H9 (cell line): ENCODE results near the gene CLEC12A. TPM values are rescaled to one million over a fixed set of nuclear protein-coding genes. Genes with fewer than 3 reads are reported as not detected.

Experiments used
- DNase-seq: peaks from one replicate; pipeline ENCODE4 v3.0.0-alpha.2; 2017
- H2AFZ ChIP-seq: one replicate; pipeline ENCODE4 v1.6.1; 2013; ENCODE audit warnings: mild to moderate bottlenecking, low read length, control low read depth, moderate library complexity
- H2AK5ac ChIP-seq: 2 replicates; pipeline ENCODE4 v1.6.1; 2013; ENCODE audit warnings: low read length, control low read depth, mixed read lengths; ENCODE audit not compliant: insufficient read length
- H2BK120ac ChIP-seq: one replicate; pipeline ENCODE4 v1.6.1; 2013; ENCODE audit warnings: low read depth, mild to moderate bottlenecking, low read length, control low read depth, inconsistent platforms; ENCODE audit not compliant: poor library complexity, severe bottlenecking
- H2BK12ac ChIP-seq: 2 replicates; pipeline ENCODE4 v1.6.1; 2013; ENCODE audit warnings: low read length, control low read depth, mixed read lengths, low read depth; ENCODE audit not compliant: insufficient read length
- H2BK15ac ChIP-seq: 2 replicates; pipeline ENCODE4 v1.6.1; 2013; ENCODE audit warnings: low read depth, low read length, control low read depth
- H2BK20ac ChIP-seq: one replicate; pipeline ENCODE4 v1.6.1; 2013; ENCODE audit warnings: low read depth, mild to moderate bottlenecking, low read length, control low read depth, inconsistent platforms; ENCODE audit not compliant: poor library complexity, severe bottlenecking
- H2BK5ac ChIP-seq: 2 replicates; pipeline ENCODE4 v1.6.1; 2013; ENCODE audit warnings: low read length, control low read depth, mixed read lengths; ENCODE audit not compliant: insufficient read length
- H3K14ac ChIP-seq: 2 replicates; pipeline ENCODE4 v1.6.1; 2013; ENCODE audit warnings: low read length, control low read depth; ENCODE audit not compliant: insufficient read depth
- H3K18ac ChIP-seq: 2 replicates; pipeline ENCODE4 v1.6.1; 2013; ENCODE audit warnings: low read depth, mild to moderate bottlenecking, mixed read lengths, low read length, control low read depth; ENCODE audit not compliant: insufficient read length
- H3K23ac ChIP-seq: 2 replicates; pipeline ENCODE4 v1.6.1; 2013; ENCODE audit warnings: low read length, control low read depth, mixed read lengths, low read depth; ENCODE audit not compliant: insufficient read length
- H3K23me2 ChIP-seq: 2 replicates; pipeline ENCODE4 v1.6.1; 2013; ENCODE audit warnings: low read depth, mild to moderate bottlenecking, mixed read lengths, low read length, control low read depth; ENCODE audit not compliant: insufficient read length, poor library complexity, severe bottlenecking
- H3K27ac ChIP-seq: 2 replicates; pipeline ENCODE4 v1.5.1; 2013; ENCODE audit warnings: low read length, control low read depth, mixed read lengths, low read depth; ENCODE audit not compliant: insufficient read length
- H3K27me3 ChIP-seq: 2 replicates; pipeline ENCODE4 v1.6.1; 2013; ENCODE audit warnings: low read length, control low read depth, inconsistent platforms; ENCODE audit not compliant: insufficient read depth
- H3K4ac ChIP-seq: 2 replicates; pipeline ENCODE4 v1.6.1; 2013; ENCODE audit warnings: low read depth, mild to moderate bottlenecking, control low read depth, inconsistent platforms, low read length, moderate library complexity
- H3K4me1 ChIP-seq: 2 replicates; pipeline ENCODE4 v1.6.1; 2013; ENCODE audit warnings: low read length, control low read depth, inconsistent platforms; ENCODE audit not compliant: insufficient read depth
- H3K4me2 ChIP-seq: 2 replicates; pipeline ENCODE4 v1.6.1; 2013; ENCODE audit warnings: low read length, control low read depth, mixed read lengths; ENCODE audit not compliant: insufficient read length, insufficient read depth
- H3K56ac ChIP-seq: 2 replicates; pipeline ENCODE4 v1.6.1; 2013; ENCODE audit warnings: low read depth, mild to moderate bottlenecking, mixed read lengths, low read length, control low read depth; ENCODE audit not compliant: insufficient read length
- H3K79me1 ChIP-seq: 2 replicates; pipeline ENCODE4 v1.6.1; 2013; ENCODE audit warnings: low read depth, mild to moderate bottlenecking, moderate library complexity, low read length, control low read depth, inconsistent platforms; ENCODE audit not compliant: insufficient read depth, poor library complexity, severe bottlenecking
- H3K79me2 ChIP-seq: 2 replicates; pipeline ENCODE4 v1.6.1; 2013; ENCODE audit warnings: low read length, control low read depth, inconsistent platforms; ENCODE audit not compliant: insufficient read depth
- H3K9ac ChIP-seq: 2 replicates; pipeline ENCODE4 v1.6.1; 2013; ENCODE audit warnings: low read length, control low read depth, mixed read lengths; ENCODE audit not compliant: insufficient read length; ENCODE audit errors: extremely low read depth
- H3K9me3 ChIP-seq: one replicate; pipeline ENCODE4 v1.6.1; 2013; ENCODE audit warnings: low read depth, low read length, inconsistent platforms; ENCODE audit not compliant: control insufficient read depth
- H3T11ph ChIP-seq: one replicate; pipeline ENCODE4 v1.6.1; 2013; ENCODE audit warnings: mild to moderate bottlenecking, low read length, control low read depth, inconsistent platforms
- H4K20me1 ChIP-seq: one replicate; pipeline ENCODE4 v1.6.1; 2013; ENCODE audit not compliant: control insufficient read depth, insufficient read length, insufficient read depth
- H4K5ac ChIP-seq: 2 replicates; pipeline ENCODE4 v1.6.1; 2013; ENCODE audit warnings: low read depth, mild to moderate bottlenecking, mixed read lengths, low read length, control low read depth; ENCODE audit not compliant: insufficient read length
- H4K8ac ChIP-seq: replicated peaks from 2 replicates; pipeline ENCODE4 v1.6.1; 2013; ENCODE audit warnings: low read length, control low read depth, mixed read lengths, low read depth; ENCODE audit not compliant: insufficient read length
- H4K91ac ChIP-seq: 2 replicates; pipeline ENCODE4 v1.6.1; 2013; ENCODE audit warnings: low read depth, mild to moderate bottlenecking, moderate library complexity, mixed read lengths, low read length, control low read depth; ENCODE audit not compliant: insufficient read length
- H3K27ac Mint-ChIP-seq, 3 experiments: 2 replicates in 2 of 3; 3 replicates in 1 of 3; pipeline ENCODE4 v1.8.0; 2020 to 2021; ENCODE audit warnings: mixed read lengths in 3 of 3, mild to moderate bottlenecking in 1 of 3, moderate library complexity in 1 of 3
- H3K27me3 Mint-ChIP-seq: 2 replicates; pipeline ENCODE4 v1.8.0; 2021; ENCODE audit warnings: low read depth, mild to moderate bottlenecking, moderate library complexity, mixed read lengths
- H3K36me3 Mint-ChIP-seq, 3 experiments: 2 replicates in 2 of 3; 3 replicates in 1 of 3; pipeline ENCODE4 v1.8.0; 2020 to 2021; ENCODE audit warnings: low read depth in 3 of 3, mixed read lengths in 3 of 3; ENCODE audit not compliant: insufficient read depth in 1 of 3
- H3K4me1 Mint-ChIP-seq, 2 experiments: 2 replicates each; pipeline ENCODE4 v1.8.0; 2020; ENCODE audit warnings: mixed read lengths in 2 of 2
- H3K4me3 Mint-ChIP-seq, 2 experiments: 2 replicates in 1 of 2; 3 replicates in 1 of 2; pipeline ENCODE4 v1.8.0; 2020 to 2021; ENCODE audit warnings: mild to moderate bottlenecking in 2 of 2, mixed read lengths in 2 of 2, moderate library complexity in 1 of 2
- H3K9me3 Mint-ChIP-seq, 2 experiments: 2 replicates in 1 of 2; 3 replicates in 1 of 2; pipeline ENCODE4 v1.8.0; 2020; ENCODE audit warnings: mild to moderate bottlenecking in 2 of 2, mixed read lengths in 2 of 2, moderate library complexity in 1 of 2
- CTCF ChIP-seq: fragments of 200-600 bp; sonication (generic); conservative IDR thresholded peaks from 3 replicates; pipeline ENCODE4 v1.8.0; 2021; ENCODE audit warnings: antibody characterized with exemption, mild to moderate bottlenecking
- WGBS: extraction: QIAGEN DNeasy Blood & Tissue Kit; methylation state at CpG from one replicate; pipeline ENCODE4 v1.1.7; 2013; ENCODE audit warnings: missing lambda C conversion rate, low lambda C conversion rate, mixed read lengths; ENCODE audit not compliant: insufficient read length; ENCODE audit errors: extremely low coverage; 5-methylcytosine and 5-hydroxymethylcytosine counted together
- long read RNA-seq: library from polyadenylated mRNA; unstranded; transcript quantifications from one replicate; pipeline ENCODE4 v2.0.0, GENCODE V29; 2020
- total RNA-seq: library from RNA; stranded (reverse); gene quantifications from 2 replicates; pipeline ENCODE4 v1.2.1, GENCODE V29; 2021

Gene CLEC12A
- total RNA-seq, result not detected in 2 replicates
- long read RNA-seq, result 0 reads

- H3K23me2 ChIP-seq, result no peaks in the 10 kb centered on the region
- H3K27ac Mint-ChIP-seq, result no peak within 1 kb of the TSS
- no peak within 1 kb of the TSS for H4K5ac ChIP-seq
- H3K4me3 Mint-ChIP-seq, result no peak within 1 kb of the TSS
- peaks cover 21 to 27% of the 10 kb centered on the region in 2 experiments for H3K9me3 Mint-ChIP-seq
- no peak within 1 kb of the TSS for H2AK5ac ChIP-seq
- H3K4me2 ChIP-seq, result no peak within 1 kb of the TSS
- H4K8ac ChIP-seq, result no peak within 1 kb of the TSS
- H3K27me3 Mint-ChIP-seq, result no peaks in the 10 kb centered on the region
- H3K79me1 ChIP-seq, result no peaks in the 10 kb centered on the region
- no peak within 1 kb of the TSS for H3K18ac ChIP-seq
- H3T11ph ChIP-seq, result no peak within 1 kb of the TSS
- no peak within 1 kb of the TSS for H2BK20ac ChIP-seq
- H3K56ac ChIP-seq, result no peak within 1 kb of the TSS
- no peak within 1 kb of the TSS for H2AFZ ChIP-seq
- H2BK15ac ChIP-seq, result no peak within 1 kb of the TSS
- no peaks in the 10 kb centered on the region for H3K4me1 ChIP-seq
- H3K9me3 ChIP-seq, result no peaks in the 10 kb centered on the region
- no peak within 1 kb of the TSS for H3K27ac ChIP-seq
- WGBS, result no CpG with 5 or more reads among the region's 1 CpG
- H3K9ac ChIP-seq, result no peak within 1 kb of the TSS
- H2BK120ac ChIP-seq, result no peak within 1 kb of the TSS
- no peaks in the 10 kb centered on the region for H3K79me2 ChIP-seq
- H2BK5ac ChIP-seq, result no peak within 1 kb of the TSS
- H4K91ac ChIP-seq, result no peak within 1 kb of the TSS
- no peaks in the 10 kb centered on the region for H4K20me1 ChIP-seq
- H3K27me3 ChIP-seq, result no peaks in the 10 kb centered on the region
- H2BK12ac ChIP-seq, result no peak within 1 kb of the TSS
- no peak within 1 kb of the TSS for H3K23ac ChIP-seq
- no peak within 1 kb of the TSS for H3K4ac ChIP-seq
- H3K4me1 Mint-ChIP-seq, result peaks cover 8 to 9% of the 10 kb centered on the region in 2 experiments
- no peak for TF ChIP-seq CTCF
- H3K36me3 Mint-ChIP-seq, result peaks cover 16 to 27% (median 22%) of the 10 kb centered on the region in 3 experiments
- no peak for DNase-seq
- no peak within 1 kb of the TSS for H3K14ac ChIP-seq
Measured at GRCh38 chr12:9971181-9971580, at the start of gene CLEC12A. Gene CLEC12A, plus strand, starts transcription at chr12:9971409. Its CDS starts 188 bp downstream, at chr12:9971597.
